ENCODE data around the gene FAM20C.

DNA sequence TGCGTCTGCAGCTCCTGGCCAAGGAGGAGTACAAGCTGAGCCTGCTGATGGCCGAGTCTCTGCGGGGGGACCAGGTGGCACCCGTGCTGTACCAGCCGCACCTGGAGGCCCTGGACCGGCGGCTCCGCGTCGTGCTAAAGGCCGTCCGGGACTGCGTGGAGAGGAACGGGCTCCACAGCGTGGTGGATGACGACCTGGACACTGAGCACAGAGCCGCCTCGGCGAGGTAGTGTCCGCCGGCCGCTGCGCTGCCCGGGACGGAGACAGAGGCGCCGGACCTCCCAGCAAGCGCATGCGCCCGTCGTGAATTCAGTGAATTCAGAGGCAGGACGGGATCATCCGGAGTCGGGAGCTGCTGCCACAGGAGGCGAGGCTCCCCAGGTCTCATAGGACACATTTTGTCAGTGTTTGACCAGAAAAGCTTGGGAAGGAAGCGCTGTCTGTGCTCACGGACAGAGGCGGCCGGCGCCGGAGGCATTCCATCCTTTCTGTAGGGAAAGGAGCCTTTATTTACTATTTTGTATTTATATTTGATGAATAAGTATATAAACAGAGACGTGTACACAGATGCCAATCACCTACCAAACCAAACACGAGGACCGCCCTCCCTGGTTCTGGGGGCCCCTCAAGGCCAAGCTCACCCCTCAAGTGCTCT, 67.5 kb downstream of the FAM20C start:
- TF ChIP-seq, protein P1, sequence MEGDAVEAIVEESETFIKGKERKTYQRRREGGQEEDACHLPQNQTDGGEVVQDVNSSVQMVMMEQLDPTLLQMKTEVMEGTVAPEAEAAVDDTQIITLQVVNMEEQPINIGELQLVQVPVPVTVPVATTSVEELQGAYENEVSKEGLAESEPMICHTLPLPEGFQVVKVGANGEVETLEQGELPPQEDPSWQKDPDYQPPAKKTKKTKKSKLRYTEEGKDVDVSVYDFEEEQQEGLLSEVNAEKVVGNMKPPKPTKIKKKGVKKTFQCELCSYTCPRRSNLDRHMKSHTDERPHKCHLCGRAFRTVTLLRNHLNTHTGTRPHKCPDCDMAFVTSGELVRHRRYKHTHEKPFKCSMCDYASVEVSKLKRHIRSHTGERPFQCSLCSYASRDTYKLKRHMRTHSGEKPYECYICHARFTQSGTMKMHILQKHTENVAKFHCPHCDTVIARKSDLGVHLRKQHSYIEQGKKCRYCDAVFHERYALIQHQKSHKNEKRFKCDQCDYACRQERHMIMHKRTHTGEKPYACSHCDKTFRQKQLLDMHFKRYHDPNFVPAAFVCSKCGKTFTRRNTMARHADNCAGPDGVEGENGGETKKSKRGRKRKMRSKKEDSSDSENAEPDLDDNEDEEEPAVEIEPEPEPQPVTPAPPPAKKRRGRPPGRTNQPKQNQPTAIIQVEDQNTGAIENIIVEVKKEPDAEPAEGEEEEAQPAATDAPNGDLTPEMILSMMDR (conservative IDR thresholded peaks at IDR 0.05; ENCODE audit: low read length) = no peak
- TF ChIP-seq EZH2phosphoT487 (IDR thresholded peaks at IDR 0.05; ENCODE audit: borderline replicate concordance, low read depth, low read length) = no peak
